ENCODE results near the gene ARAP3. TPM values are rescaled to one million over a fixed set of nuclear protein-coding genes. Genes with fewer than 3 reads are reported as not detected.

Gene ARAP3
- total RNA-seq, 2 donors from 2014 or later: 7.1 to 19.6 TPM

- Mint-ChIP-seq H3K36me3 (ENCODE audit: low read depth) (peaks cover 74% of the 10 kb centered on the region), H3K27ac (peak overlapping the region; percentile 87), H3K4me3 (peak overlapping the region; percentile 92), H3K9me3 (no peaks in the 10 kb centered on the region), H3K4me1 (peaks cover 40% of the 10 kb centered on the region), H3K27me3 (no peaks in the 10 kb centered on the region)
- ATAC-seq (replicated peaks): no peak
Observed at GRCh38 chr5:141636106-141636412, 46.0 kb downstream of the ARAP3 start.

GRCh38 chr5:141635646-141636045 lies 46.4 kb downstream of the ARAP3 start:
- no peaks in the 10 kb centered on the region for H3K27me3 Mint-ChIP-seq
- no peak for ATAC-seq (replicated peaks)
- peak overlapping the region; percentile 92 for H3K4me3 Mint-ChIP-seq
- peak overlapping the region; percentile 87 for H3K27ac Mint-ChIP-seq
- H3K9me3 Mint-ChIP-seq: no peaks in the 10 kb centered on the region
- H3K4me1 Mint-ChIP-seq: peaks cover 37% of the 10 kb centered on the region
- peaks cover 74% of the 10 kb centered on the region for H3K36me3 Mint-ChIP-seq (ENCODE audit: low read depth)

- no peak for ATAC-seq (replicated peaks)
- Mint-ChIP-seq H3K27me3 (no peaks in the 10 kb centered on the region), H3K4me3 (peak overlapping the region; percentile 92), H3K4me1 (peaks cover 37% of the 10 kb centered on the region), H3K9me3 (no peaks in the 10 kb centered on the region), H3K27ac (peak overlapping the region; percentile 87), H3K36me3 (ENCODE audit: low read depth) (peaks cover 79% of the 10 kb centered on the region)
Observed at GRCh38 chr5:141634720-141635119, 47.3 kb downstream of the ARAP3 start.

GRCh38 chr5:141633871-141634561 lies 48.0 kb downstream of the ARAP3 start:
- peak; percentile 39 for ATAC-seq (replicated peaks)
- H3K36me3 Mint-ChIP-seq (ENCODE audit: low read depth): peaks cover 81% of the 10 kb centered on the region
- peaks cover 40% of the 10 kb centered on the region for H3K4me1 Mint-ChIP-seq
- H3K27me3 Mint-ChIP-seq: no peaks in the 10 kb centered on the region
- H3K4me3 Mint-ChIP-seq: peak overlapping the region; percentile 92
- peak overlapping the region; percentile 47 for H3K27ac Mint-ChIP-seq
- H3K9me3 Mint-ChIP-seq: no peaks in the 10 kb centered on the region

DNA sequence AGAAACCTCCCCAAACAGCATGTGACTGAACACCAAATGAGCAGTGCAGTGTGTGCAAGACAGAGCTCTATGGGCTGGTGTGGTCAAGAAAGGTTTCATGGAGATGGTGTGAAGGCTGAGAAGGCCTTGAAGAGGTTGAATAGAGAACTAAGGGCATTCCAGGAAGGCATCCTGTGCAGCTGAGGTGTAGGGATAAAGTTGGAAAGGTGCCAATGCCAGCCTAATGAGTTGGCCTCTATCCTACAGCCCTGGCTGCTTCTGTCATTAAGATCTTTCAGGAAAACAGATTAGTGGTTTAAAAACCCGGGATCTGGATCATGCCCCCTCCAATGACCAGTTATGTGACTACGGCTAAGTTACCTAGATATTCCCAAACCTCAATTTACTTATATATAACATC lies 49.4 kb downstream of the ARAP3 start:
- no peak for ATAC-seq (replicated peaks)
- H3K4me3 Mint-ChIP-seq: no peak overlapping the region
- H3K36me3 Mint-ChIP-seq (ENCODE audit: low read depth): peaks cover 86% of the 10 kb centered on the region
- H3K4me1 Mint-ChIP-seq: peaks cover 39% of the 10 kb centered on the region
- H3K9me3 Mint-ChIP-seq: no peaks in the 10 kb centered on the region
- H3K27ac Mint-ChIP-seq: no peak overlapping the region
- no peaks in the 10 kb centered on the region for H3K27me3 Mint-ChIP-seq

- H3K4me3 Mint-ChIP-seq: no peak overlapping the region
- no peak for ATAC-seq (replicated peaks)
Observed at GRCh38 chr5:141630570-141631140, 51.4 kb downstream of the ARAP3 start.

DNA sequence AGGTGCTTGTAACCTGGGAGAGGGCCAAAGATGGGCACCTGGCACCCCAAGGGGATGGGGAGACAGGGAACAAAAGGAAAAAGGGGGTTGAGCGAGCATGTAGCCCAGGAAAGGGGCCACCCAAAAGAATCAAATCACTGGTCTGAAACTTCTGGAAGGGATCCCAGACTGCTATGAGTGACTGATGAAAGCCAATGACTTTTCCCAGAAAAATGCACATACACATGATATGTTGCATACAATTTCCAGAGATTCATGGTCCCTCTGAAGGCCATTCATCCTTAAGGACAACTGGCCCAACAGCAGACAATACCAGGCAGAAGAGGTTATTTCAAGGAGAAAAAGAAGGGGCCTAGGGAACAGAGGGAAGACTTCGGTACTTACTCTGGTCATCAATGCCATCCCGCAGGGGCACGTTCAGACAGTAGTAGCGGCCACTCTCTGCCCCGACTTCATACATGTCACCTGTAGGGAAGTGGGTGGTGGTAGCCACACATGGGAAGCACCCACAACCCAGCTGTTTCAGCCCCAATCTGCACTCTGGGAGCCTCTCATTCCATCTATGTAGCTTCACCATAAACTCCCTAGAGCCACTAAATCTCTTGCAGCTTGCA lies 53.7 kb downstream of the ARAP3 start:
- no peak overlapping the region for H3K4me3 Mint-ChIP-seq
- H3K4me1 Mint-ChIP-seq: peaks cover 21% of the 10 kb centered on the region
- peak overlapping the region; percentile 37 for H3K27ac Mint-ChIP-seq
- no peaks in the 10 kb centered on the region for H3K9me3 Mint-ChIP-seq
- ATAC-seq (replicated peaks): no peak
- H3K27me3 Mint-ChIP-seq: no peaks in the 10 kb centered on the region
- H3K36me3 Mint-ChIP-seq (ENCODE audit: low read depth): peaks cover 99% of the 10 kb centered on the region

More at GRCh38 chr5:141630570-141631140, 51.4 kb downstream of the ARAP3 start:
- Mint-ChIP-seq H3K4me1 (peaks cover 35% of the 10 kb centered on the region), H3K27me3 (no peaks in the 10 kb centered on the region), H3K27ac (no peak overlapping the region), H3K9me3 (no peaks in the 10 kb centered on the region), H3K36me3 (ENCODE audit: low read depth) (peaks cover 99% of the 10 kb centered on the region)

- peaks cover 96% of the 10 kb centered on the region for H3K36me3 Mint-ChIP-seq (ENCODE audit: low read depth)
- peaks cover 13% of the 10 kb centered on the region for H3K4me1 Mint-ChIP-seq
- peak overlapping the region; percentile 59 for H3K4me3 Mint-ChIP-seq
- ATAC-seq (replicated peaks): no peak
- H3K9me3 Mint-ChIP-seq: no peaks in the 10 kb centered on the region
- H3K27ac Mint-ChIP-seq: peak overlapping the region; percentile 85
- H3K27me3 Mint-ChIP-seq: no peaks in the 10 kb centered on the region
Observed at GRCh38 chr5:141623611-141624010, 58.4 kb downstream of the ARAP3 start.

GRCh38 chr5:141623186-141623585 lies 58.8 kb downstream of the ARAP3 start:
- Mint-ChIP-seq H3K27me3 (no peaks in the 10 kb centered on the region), H3K4me3 (peak overlapping the region; percentile 59), H3K36me3 (ENCODE audit: low read depth) (peaks cover 96% of the 10 kb centered on the region), H3K9me3 (no peaks in the 10 kb centered on the region), H3K27ac (peak overlapping the region; percentile 85), H3K4me1 (peaks cover 12% of the 10 kb centered on the region)
- ATAC-seq (replicated peaks): peak; percentile 37

DNA sequence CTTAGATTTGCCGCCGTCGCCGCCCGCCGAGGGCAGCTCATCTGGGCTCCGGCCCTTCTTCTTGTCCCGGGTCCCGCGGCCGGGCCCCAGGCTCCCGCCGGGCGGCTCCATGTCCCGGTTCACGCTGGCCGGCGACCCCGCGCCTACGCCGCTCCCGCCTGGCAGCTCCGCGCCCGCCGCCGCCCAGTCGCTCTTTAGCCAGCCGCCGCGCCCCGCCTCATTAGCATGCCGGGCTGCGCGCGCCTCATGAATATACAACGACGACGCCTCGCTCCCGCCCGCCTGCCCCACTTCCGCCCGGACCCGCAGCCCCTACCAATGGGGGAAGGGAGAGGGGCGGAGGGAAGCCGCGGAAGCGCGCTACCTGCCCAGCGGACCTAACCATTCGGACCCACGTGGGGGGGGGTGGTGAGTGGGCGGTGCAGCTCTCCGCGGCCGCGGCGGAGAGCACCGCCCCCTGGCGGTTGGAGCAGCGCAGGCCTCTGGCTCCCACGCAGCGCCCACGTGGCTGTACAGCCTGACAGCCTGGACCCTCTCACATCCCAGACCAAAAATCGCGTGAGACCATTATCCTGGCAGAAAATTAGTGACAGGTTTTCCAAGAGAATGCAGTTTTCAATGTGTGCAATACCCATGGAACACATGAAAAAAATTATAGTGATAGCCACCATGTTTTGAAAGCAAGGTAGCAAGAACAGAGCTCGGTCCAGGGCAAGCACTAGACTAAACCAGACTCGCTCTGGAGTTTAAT lies 63.1 kb downstream of the ARAP3 start, which contains the start of gene DIAPH1:
Gene DIAPH1 (minus strand): TSS at position 197 of the 751 bp plus-strand sequence. CDS start 86 bp downstream, at position 111.
- Mint-ChIP-seq H3K9me3 (no peaks in the 10 kb centered on the region), H3K27ac (peak within 1 kb of the TSS; percentile 96), H3K36me3 (ENCODE audit: low read depth) (peaks cover 95% of the 10 kb centered on the region), H3K4me3 (peak within 1 kb of the TSS; percentile 98), H3K27me3 (no peaks in the 10 kb centered on the region), H3K4me1 (peaks cover 22% of the 10 kb centered on the region)
- ATAC-seq (replicated peaks): peak; percentile 90

- no peaks in the 10 kb centered on the region for H3K9me3 Mint-ChIP-seq
- H3K27ac Mint-ChIP-seq: peak overlapping the region; percentile 96
- H3K4me1 Mint-ChIP-seq: peaks cover 21% of the 10 kb centered on the region
- peaks cover 91% of the 10 kb centered on the region for H3K36me3 Mint-ChIP-seq (ENCODE audit: low read depth)
- peak overlapping the region; percentile 98 for H3K4me3 Mint-ChIP-seq
- H3K27me3 Mint-ChIP-seq: no peaks in the 10 kb centered on the region
- ATAC-seq (replicated peaks): peak; percentile 48
Observed at GRCh38 chr5:141618030-141618803, 63.8 kb downstream of the ARAP3 start.

- Mint-ChIP-seq H3K27ac (peak overlapping the region; percentile 96), H3K9me3 (no peaks in the 10 kb centered on the region), H3K36me3 (ENCODE audit: low read depth) (peaks cover 91% of the 10 kb centered on the region), H3K4me3 (peak overlapping the region; percentile 98), H3K4me1 (peaks cover 21% of the 10 kb centered on the region), H3K27me3 (no peaks in the 10 kb centered on the region)
- no peak for ATAC-seq (replicated peaks)
Observed at GRCh38 chr5:141617682-141618029, 64.4 kb downstream of the ARAP3 start.

- Mint-ChIP-seq H3K27me3 (no peaks in the 10 kb centered on the region), H3K4me1 (peaks cover 21% of the 10 kb centered on the region), H3K4me3 (peak overlapping the region; percentile 98), H3K9me3 (no peaks in the 10 kb centered on the region), H3K36me3 (ENCODE audit: low read depth) (peaks cover 91% of the 10 kb centered on the region), H3K27ac (peak overlapping the region; percentile 96)
- no peak for ATAC-seq (replicated peaks)
Observed at GRCh38 chr5:141617128-141617527, 64.9 kb downstream of the ARAP3 start.

Measured in activated T-helper 17 cell treated with anti-CD3 and anti-CD28 coated beads, Interleukin-2, amount 50 U/mL, for 72 hours (primary cell).